Measurements from ENCODE around the gene PPIC.
A peak's percentile ranks its signal among the peaks of the same experiment; 100 is the strongest.
"Not testable (repeated sequence)": the region's sequence is repeated elsewhere in the genome, so short reads cannot be mapped to it uniquely, and the experiment has no call there.

The PPIC gene

GRCh38 chr5:123007754-123008153, 28.8 kb downstream of the PPIC start:
- DNase-seq = no peak
- ATAC-seq = no peak

GRCh38 chr5:123007182-123007581, 29.3 kb downstream of the PPIC start:
- DNase-seq = no peak
- ATAC-seq = no peak

GRCh38 chr5:123001808-123002207, 34.7 kb downstream of the PPIC start:
- ATAC-seq (no peak), DNase-seq (no peak)

- DNase-seq (no peak), ATAC-seq (no peak)
Measured at GRCh38 chr5:123000731-123001130, 35.8 kb downstream of the PPIC start.

- DNase-seq (peak; percentile 51), ATAC-seq (no peak)
Measured at GRCh38 chr5:122999947-123000563, 36.5 kb downstream of the PPIC start.

GRCh38 chr5:122997294-122997693, 39.2 kb downstream of the PPIC start:
- DNase-seq = no peak

GRCh38 chr5:122996091-122996490, 40.4 kb downstream of the PPIC start:
- no peak for DNase-seq
- no peak for ATAC-seq

More at GRCh38 chr5:122997294-122997693, 39.2 kb downstream of the PPIC start:
- ATAC-seq = no peak

- DNase-seq = no peak
- ATAC-seq = no peak
Measured at GRCh38 chr5:122985954-122986721, 50.4 kb downstream of the PPIC start.

GRCh38 chr5:122985006-122985700, 51.4 kb downstream of the PPIC start:
- no peak for ATAC-seq
- DNase-seq = no peak

- no peak for ATAC-seq
Measured at GRCh38 chr5:122984425-122984824, 52.1 kb downstream of the PPIC start.

GRCh38 chr5:122982376-122982775, 54.1 kb downstream of the PPIC start:
- ATAC-seq (no peak), DNase-seq (no peak)

More at GRCh38 chr5:122984425-122984824, 52.1 kb downstream of the PPIC start:
- DNase-seq = no peak

GRCh38 chr5:122981846-122982245, 54.7 kb downstream of the PPIC start:
- DNase-seq = no peak
- no peak for ATAC-seq

GRCh38 chr5:122978644-122979297, 57.8 kb downstream of the PPIC start:
- no peak for DNase-seq
- no peak for ATAC-seq

- DNase-seq (no peak), ATAC-seq (no peak)
Measured at GRCh38 chr5:122978068-122978467, 58.5 kb downstream of the PPIC start.

- DNase-seq = no peak
- no peak for ATAC-seq
Measured at GRCh38 chr5:122977319-122977718, 59.2 kb downstream of the PPIC start.

- not testable (repeated sequence) for DNase-seq, ATAC-seq
Measured at GRCh38 chr5:122974251-122974650, 62.3 kb downstream of the PPIC start.

- not testable (repeated sequence) for DNase-seq, ATAC-seq
Measured at GRCh38 chr5:122973759-122974158, 62.8 kb downstream of the PPIC start.

Measured in stimulated activated naive CD8-positive, alpha-beta T cell treated with anti-CD3 and anti-CD28 coated beads, Interleukin-15, Interleukin-2, amounts not matched to agents 100 U/mL and 50 U/mL, for 24 hours (primary cell).